Effector memory CD4-positive, alpha-beta T cell (primary cell): ENCODE results near the gene NOTCH4.
"Not testable (repeated sequence)": the region's sequence is repeated elsewhere in the genome, so short reads cannot be mapped to it uniquely, and the experiment has no call there.

Experiments used
- DNase-seq, 3 donors: peaks; one replicate each; pipeline ENCODE4 v3.0.0-alpha.2; 2020
- H3K27ac ChIP-seq: 2 replicates; pipeline ENCODE4 v1.7.0; 2013; ENCODE audit warnings: mild to moderate bottlenecking, low read length, moderate library complexity; ENCODE audit not compliant: insufficient read depth, poor library complexity, severe bottlenecking
- H3K27me3 ChIP-seq: replicated peaks from 2 replicates; pipeline ENCODE4 v1.7.0; 2013; ENCODE audit warnings: mild to moderate bottlenecking, low read length; ENCODE audit not compliant: insufficient read depth, control insufficient read depth, poor library complexity, severe bottlenecking
- H3K36me3 ChIP-seq: 2 replicates; pipeline ENCODE4 v1.7.0; 2013; ENCODE audit warnings: mild to moderate bottlenecking, low read length, moderate library complexity; ENCODE audit not compliant: control insufficient read depth, insufficient read depth
- H3K4me1 ChIP-seq: 2 replicates; pipeline ENCODE4 v1.7.0; 2013; ENCODE audit warnings: low read length, mild to moderate bottlenecking; ENCODE audit not compliant: control insufficient read depth, insufficient read depth, poor library complexity, severe bottlenecking
- H3K4me3 ChIP-seq: 2 replicates; pipeline ENCODE4 v1.7.0; 2013; ENCODE audit warnings: low read length, low read depth, mild to moderate bottlenecking; ENCODE audit not compliant: insufficient read depth, poor library complexity, severe bottlenecking
- H3K9me3 ChIP-seq: 2 replicates; pipeline ENCODE4 v1.7.0; 2013; ENCODE audit warnings: mild to moderate bottlenecking, low read length, moderate library complexity; ENCODE audit not compliant: control insufficient read depth

Gene NOTCH4

DNA sequence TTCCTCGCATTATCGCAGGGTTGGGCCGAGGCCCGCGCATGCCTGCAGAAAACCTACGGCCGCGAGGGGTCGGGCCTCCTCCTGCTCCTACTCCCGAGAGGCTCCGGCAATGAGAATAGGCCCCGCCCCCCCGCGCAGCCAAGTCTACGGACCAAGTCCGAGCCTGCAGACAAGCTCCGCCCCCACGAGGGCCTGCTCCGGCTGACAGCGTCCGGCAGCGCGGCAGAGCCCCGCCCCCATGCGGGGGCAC, 28.3 kb downstream of the NOTCH4 start:
- H3K4me3 ChIP-seq, result peak overlapping the region; percentile 83
- peak overlapping the region; percentile 92 for H3K27ac ChIP-seq
- peaks cover 30% of the 10 kb centered on the region for H3K4me1 ChIP-seq
- H3K27me3 ChIP-seq, result no peaks in the 10 kb centered on the region
- no peaks in the 10 kb centered on the region for H3K36me3 ChIP-seq
- peak; percentile 99 to 100 (median 100) for DNase-seq
- no peaks in the 10 kb centered on the region for H3K9me3 ChIP-seq

DNA sequence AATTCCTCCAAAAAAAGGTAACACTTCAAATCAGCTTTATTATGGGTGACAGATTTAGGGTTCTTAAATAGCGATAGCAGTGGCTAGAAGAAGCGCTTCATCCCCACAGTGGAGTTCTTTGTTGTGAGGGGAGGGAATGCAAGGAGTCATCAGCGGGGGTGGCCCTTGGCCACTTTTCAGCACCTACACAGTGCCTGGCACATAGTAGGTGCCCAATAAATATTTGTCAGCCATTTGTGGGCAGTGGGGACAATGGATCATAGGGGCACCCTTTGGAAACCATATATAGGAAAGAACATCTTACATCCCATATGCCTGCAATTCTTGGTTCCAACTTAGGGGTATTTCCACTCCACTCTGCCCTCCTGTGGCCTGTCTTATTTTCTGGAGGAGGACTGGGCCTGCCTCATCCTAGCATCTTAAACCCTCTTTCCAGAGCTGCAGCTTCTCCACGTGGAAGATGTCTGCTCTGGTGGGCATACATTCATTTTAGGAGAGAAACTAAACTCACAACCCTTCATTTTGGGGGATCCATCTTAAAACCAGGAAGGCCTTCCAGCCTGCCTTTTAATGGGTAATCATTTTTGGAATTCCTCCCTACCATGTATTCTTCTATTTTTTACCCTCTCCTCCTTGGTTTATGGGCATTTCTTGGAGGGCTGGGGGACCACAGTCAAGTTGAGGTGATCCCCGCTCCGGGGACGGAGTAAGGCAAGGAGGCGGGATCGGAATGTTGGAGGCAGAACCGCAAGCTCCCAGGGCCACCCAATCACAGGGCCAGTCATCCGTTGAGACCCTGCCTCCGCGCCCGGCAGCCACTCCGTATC, 28.8 kb downstream of the NOTCH4 start:
- no peak for DNase-seq

DNA sequence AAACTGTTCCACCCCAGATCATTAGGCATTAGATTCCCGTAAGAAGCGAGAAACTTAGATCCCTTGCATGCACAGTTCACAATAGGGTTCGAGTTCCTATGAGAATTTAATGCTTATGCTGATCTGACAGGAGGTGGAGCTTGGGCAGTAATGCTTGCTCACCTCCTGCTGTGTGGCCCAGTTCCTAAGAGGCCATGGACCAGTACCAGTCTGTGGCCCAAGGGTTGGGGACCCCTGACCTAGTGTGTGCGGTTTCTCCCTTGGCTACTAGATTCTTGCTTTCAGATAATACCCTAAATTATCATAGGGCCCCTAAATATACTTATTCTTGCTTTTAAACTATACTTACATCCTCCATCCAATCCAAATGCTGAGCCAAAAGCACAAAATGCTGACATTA, 29.5 kb downstream of the NOTCH4 start:
- H3K4me1 ChIP-seq, result peaks cover 30% of the 10 kb centered on the region
- DNase-seq, result no peak
- no peaks in the 10 kb centered on the region for H3K27me3 ChIP-seq
- H3K27ac ChIP-seq, result peak overlapping the region; percentile 95
- H3K4me3 ChIP-seq, result peak overlapping the region; percentile 96
- H3K9me3 ChIP-seq, result no peaks in the 10 kb centered on the region
- no peaks in the 10 kb centered on the region for H3K36me3 ChIP-seq

More for the DNA sequence above, 28.8 kb downstream of the NOTCH4 start:
- Histone ChIP-seq H3K4me1 (peaks cover 30% of the 10 kb centered on the region), H3K36me3 (no peaks in the 10 kb centered on the region), H3K27ac (peak overlapping the region; percentile 92), H3K9me3 (no peaks in the 10 kb centered on the region), H3K4me3 (peak overlapping the region; percentile 83), H3K27me3 (no peaks in the 10 kb centered on the region)

DNA sequence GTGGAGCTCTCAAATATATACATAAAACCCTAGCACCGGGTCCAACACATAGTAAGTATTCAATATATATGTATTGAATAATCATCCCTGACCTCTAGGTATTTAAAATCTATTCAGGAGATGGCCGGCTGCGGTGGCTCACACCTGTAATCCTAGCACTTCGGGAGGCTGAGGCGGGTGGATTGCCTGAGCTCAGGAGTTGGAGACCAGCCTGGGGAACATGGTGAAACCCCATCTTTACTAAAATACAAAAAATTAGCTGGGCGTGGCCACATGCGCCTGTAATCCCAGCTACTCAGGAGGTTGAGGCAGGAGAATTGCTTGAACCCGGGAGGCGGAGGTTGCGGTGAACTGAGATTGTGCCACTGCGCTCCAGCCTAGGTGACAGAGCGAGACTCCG, 30.8 kb downstream of the NOTCH4 start:
- not testable (repeated sequence) for DNase-seq, H3K36me3 ChIP-seq, H3K9me3 ChIP-seq, H3K27me3 ChIP-seq
- Histone ChIP-seq H3K4me3 (peak overlapping the region; percentile 96), H3K27ac (peak overlapping the region; percentile 95), H3K4me1 (peaks cover 41% of the 10 kb centered on the region)

DNA sequence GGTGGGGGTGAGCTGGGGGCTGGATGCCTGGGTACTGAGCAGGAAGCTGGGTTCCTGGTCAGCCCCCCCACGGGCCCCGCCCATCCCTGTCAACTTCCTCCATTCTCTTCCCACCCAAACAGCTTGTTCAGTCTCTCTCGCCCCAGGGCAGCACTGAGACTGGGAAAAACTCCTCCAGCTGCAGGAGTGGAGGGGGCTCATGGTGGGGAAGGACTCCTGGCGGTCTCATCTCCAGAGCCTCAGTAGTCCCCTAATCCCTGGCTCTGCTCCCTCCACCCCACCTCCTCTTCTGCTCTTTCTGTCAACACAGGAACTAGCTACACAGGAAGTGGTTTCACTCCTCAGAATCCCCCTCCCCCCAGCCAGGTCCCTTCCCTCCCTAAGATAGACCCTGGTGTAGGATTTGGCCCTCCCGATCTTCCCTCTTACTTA, 31.2 kb downstream of the NOTCH4 start, which contains the start of gene GPSM3:
Gene GPSM3 (minus strand): TSS at position 36 of the 432 bp plus-strand sequence. CDS start 130 bp downstream, outside the sequence.
- no peaks in the 10 kb centered on the region for H3K27me3 ChIP-seq
- peak; percentile 22 to 49 (median 37) for DNase-seq
- no peaks in the 10 kb centered on the region for H3K9me3 ChIP-seq
- H3K36me3 ChIP-seq, result peaks cover 5% of the 10 kb centered on the region
- peak within 1 kb of the TSS; percentile 96 for H3K4me3 ChIP-seq
- peaks cover 44% of the 10 kb centered on the region for H3K4me1 ChIP-seq
- H3K27ac ChIP-seq, result peak within 1 kb of the TSS; percentile 95

DNA sequence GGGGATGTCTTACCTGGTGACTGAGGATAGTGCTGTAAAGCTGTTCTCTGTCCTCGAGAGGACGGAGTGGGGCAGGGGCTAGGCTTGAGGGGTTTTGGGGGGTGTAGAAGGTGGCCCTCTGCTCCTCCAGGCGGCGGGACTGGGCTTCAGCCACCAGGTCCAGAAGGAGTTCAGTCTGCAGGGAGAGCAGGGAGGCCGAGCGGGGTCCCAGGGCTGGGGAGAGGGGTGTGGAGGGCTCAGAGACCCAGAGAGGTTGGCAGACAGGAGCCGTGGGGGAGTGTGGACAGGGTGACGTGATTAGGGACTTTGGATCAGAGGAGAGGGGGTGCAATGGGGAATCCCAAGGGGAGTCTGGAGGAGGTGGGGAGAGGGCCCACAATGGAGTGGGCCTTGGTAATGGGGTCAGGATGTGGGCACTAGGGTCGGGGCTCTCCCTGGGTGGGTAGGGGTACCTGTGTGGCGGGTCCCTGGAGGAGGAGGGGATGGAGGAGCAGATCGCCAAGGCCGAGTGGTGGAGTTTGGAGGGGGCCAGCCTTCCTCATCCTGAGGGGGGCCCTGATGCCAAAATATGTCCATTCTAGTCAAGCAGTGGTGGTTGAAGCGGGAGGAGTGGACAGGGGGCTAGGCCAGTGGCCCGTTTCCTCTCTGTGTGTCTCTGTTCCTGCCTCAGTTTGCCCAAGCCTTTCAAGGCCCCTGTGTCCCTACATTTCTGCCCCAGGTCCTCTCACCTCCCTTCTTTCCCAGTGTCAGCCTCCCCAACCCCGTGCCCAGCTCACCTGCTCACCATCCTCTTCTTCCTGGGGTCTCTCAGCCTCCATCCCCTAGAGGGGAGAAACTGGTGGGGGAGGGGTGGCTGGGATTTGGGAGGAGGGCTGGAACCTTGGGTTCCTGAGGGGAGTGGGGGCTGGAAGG, 31.9 kb downstream of the NOTCH4 start:
- Histone ChIP-seq H3K27ac (peak overlapping the region; percentile 95), H3K4me3 (peak overlapping the region; percentile 96)
- DNase-seq, result peak; percentile 20 to 36 (median 23)

DNA sequence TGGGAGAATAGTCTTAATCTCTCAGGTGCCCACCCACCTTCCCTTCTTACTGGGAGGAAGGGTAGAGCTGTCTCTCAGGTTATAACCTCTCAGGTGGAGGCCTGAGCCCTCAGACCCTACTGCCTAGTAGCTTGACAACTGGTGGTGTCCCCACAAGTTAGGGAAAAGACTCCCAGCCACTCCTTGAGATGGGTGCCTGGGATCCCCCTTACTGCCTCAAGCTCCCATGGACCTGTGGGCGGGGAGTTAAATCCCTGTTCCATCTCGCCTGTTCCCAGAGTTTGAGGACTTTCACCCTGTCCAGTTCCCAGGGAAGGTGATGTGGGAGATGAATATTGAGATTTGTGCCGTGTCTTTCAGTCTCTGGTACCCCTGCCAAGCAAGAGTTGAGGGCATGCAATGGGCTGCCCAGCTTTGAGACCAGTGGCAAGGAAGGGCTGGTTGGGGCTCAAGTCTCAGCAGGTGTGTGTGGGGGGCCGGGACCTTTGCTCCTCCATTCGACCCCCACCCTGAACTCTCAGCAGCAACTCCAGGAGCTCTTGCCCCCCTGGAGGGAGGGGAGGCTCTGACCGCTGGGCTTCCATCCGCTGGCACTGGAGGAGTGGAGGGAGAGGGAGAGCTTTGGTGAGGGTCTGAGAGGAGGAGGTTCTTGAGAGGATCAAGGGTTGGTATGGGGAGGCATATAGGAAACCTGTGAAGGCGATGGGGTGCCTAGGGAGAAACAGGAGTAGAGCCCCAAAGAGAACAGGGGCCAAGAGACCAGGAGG, 32.8 kb downstream of the NOTCH4 start:
- Histone ChIP-seq H3K9me3 (no peaks in the 10 kb centered on the region), H3K27ac (peak overlapping the region; percentile 95), H3K4me1 (peaks cover 54% of the 10 kb centered on the region), H3K27me3 (no peaks in the 10 kb centered on the region), H3K4me3 (peak overlapping the region; percentile 96), H3K36me3 (peaks cover 21% of the 10 kb centered on the region)
- DNase-seq, result no peak

More for the DNA sequence above, 31.9 kb downstream of the NOTCH4 start:
- H3K36me3 ChIP-seq, result peaks cover 12% of the 10 kb centered on the region
- H3K27me3 ChIP-seq, result no peaks in the 10 kb centered on the region
- H3K4me1 ChIP-seq, result peaks cover 50% of the 10 kb centered on the region
- H3K9me3 ChIP-seq, result no peaks in the 10 kb centered on the region

DNA sequence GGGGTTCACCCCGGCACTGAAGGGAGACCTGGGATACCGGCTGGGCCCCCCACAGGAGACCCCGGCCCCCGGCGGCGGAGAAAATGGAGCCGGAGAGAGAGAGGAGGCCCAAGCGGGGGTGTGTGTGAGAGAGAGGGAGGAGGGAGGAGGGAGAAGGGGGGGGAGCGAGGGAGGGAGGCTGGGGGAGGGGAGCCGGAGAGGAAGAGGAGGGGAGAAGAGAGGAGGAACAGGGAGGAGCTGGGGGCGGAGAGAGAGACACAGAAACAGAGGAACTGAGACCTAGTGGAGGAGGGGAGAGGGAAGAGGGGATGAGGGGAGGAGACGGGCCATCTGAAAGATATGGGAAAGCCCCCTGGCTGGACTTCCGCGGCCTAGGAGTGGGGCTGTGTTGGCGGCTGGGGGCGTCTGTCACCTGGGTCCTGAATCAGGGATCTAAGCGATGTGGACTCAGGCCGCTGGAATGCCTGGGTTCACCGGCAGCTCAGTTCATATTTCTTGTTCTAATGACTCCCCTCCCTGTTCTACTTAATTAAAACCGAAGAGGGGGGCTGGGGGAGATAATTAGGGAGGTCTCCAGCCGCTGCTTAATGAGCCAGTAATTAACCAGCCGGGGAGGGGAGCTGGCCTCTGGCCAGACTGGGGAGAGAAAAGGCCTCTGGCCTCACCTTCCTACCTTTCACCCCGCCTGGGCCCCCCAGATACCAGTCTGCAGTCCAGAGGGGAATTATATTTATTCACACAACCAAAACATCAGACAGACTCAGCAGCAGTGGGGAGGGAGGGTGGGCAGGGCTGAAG, 33.6 kb downstream of the NOTCH4 start, which contains the start of gene PBX2:
Gene PBX2 (minus strand): TSS at position 149 of the 798 bp plus-strand sequence. CDS start 287 bp downstream, outside the sequence.
- H3K4me3 ChIP-seq, result peak within 1 kb of the TSS; percentile 96

DNA sequence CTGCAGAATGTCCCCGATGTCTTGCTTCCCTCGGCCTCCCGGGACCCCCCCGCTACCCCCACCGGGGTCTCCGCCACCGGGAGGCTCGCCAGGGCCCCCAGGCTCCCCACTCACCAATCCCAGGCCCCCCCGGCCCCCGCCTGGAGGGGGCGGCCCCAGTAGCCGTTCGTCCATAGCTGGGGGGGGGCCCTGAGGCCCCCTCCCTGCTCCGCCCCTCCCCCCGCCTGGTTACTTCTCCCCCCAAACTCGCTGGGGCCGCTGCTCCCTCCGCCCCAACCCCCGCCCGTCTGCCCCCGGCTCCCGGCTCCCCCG, 34.2 kb downstream of the NOTCH4 start:
- H3K36me3 ChIP-seq, result peaks cover 21% of the 10 kb centered on the region
- peak overlapping the region; percentile 95 for H3K27ac ChIP-seq
- H3K27me3 ChIP-seq, result no peaks in the 10 kb centered on the region
- H3K4me1 ChIP-seq, result peaks cover 49% of the 10 kb centered on the region
- peak overlapping the region; percentile 96 for H3K4me3 ChIP-seq
- no peaks in the 10 kb centered on the region for H3K9me3 ChIP-seq
- no peak for DNase-seq

More for the DNA sequence above, 33.6 kb downstream of the NOTCH4 start, which contains the start of gene PBX2:
- H3K9me3 ChIP-seq, result no peaks in the 10 kb centered on the region
- DNase-seq, result peak; percentile 62 to 77 (median 67)
- H3K27me3 ChIP-seq, result no peaks in the 10 kb centered on the region
- peak within 1 kb of the TSS; percentile 95 for H3K27ac ChIP-seq
- H3K4me1 ChIP-seq, result peaks cover 55% of the 10 kb centered on the region
- peaks cover 21% of the 10 kb centered on the region for H3K36me3 ChIP-seq
